8988T (cell line): ENCODE measurements around the gene SLC12A7.

Source experiments
- DNase-seq: peaks from one replicate; pipeline ENCODE4 v3.0.0; 2011

The SLC12A7 gene

GRCh38 chr5:1058988-1059883 lies 52.6 kb downstream of the SLC12A7 start:
- peak; percentile 62 for DNase-seq

- peak; percentile 60 for DNase-seq
These were observed 53.5 kb downstream of the SLC12A7 start for GRCh38 chr5:1058083-1058945.

GRCh38 chr5:1057485-1058082 lies 54.3 kb downstream of the SLC12A7 start:
- no peak for DNase-seq

- DNase-seq, result peak; percentile 55
These were observed 55.0 kb downstream of the SLC12A7 start for GRCh38 chr5:1056611-1057484.

GRCh38 chr5:1055896-1056610 lies 55.8 kb downstream of the SLC12A7 start:
- DNase-seq, result peak; percentile 45

GRCh38 chr5:1054799-1055775 lies 56.8 kb downstream of the SLC12A7 start:
- peak; percentile 61 for DNase-seq

GRCh38 chr5:1054018-1054798 lies 57.7 kb downstream of the SLC12A7 start:
- DNase-seq, result peak; percentile 37

- peak; percentile 48 for DNase-seq
These were observed 58.4 kb downstream of the SLC12A7 start for GRCh38 chr5:1053391-1054017.

- DNase-seq, result peak; percentile 91
These were observed 59.0 kb downstream of the SLC12A7 start for GRCh38 chr5:1052641-1053390.

GRCh38 chr5:1052076-1052475 lies 59.8 kb downstream of the SLC12A7 start:
- DNase-seq, result peak; percentile 9

- no peak for DNase-seq
These were observed 60.5 kb downstream of the SLC12A7 start for GRCh38 chr5:1051366-1051720.

GRCh38 chr5:1050423-1051365 lies 61.2 kb downstream of the SLC12A7 start:
- no peak for DNase-seq

- DNase-seq, result peak; percentile 26
These were observed 62.7 kb downstream of the SLC12A7 start for GRCh38 chr5:1048861-1049838.

- no peak for DNase-seq
These were observed 63.6 kb downstream of the SLC12A7 start for GRCh38 chr5:1048162-1048721.

- DNase-seq, result no peak
These were observed 64.4 kb downstream of the SLC12A7 start for GRCh38 chr5:1047332-1047965.
